T-helper 22 cell (primary cell): ENCODE measurements around the gene BRAP.
"Not testable (repeated sequence)": the region's sequence is repeated elsewhere in the genome, so short reads cannot be mapped to it uniquely, and the experiment has no call there.

Source experiments
- DNase-seq: peaks from one replicate; pipeline ENCODE4 v3.0.0-alpha.2; 2020; ENCODE audit warnings: low read depth

Gene BRAP

GRCh38 chr12:111673503-111673902 is 12.3 kb downstream of the BRAP start:
- DNase-seq, result no peak

DNA sequence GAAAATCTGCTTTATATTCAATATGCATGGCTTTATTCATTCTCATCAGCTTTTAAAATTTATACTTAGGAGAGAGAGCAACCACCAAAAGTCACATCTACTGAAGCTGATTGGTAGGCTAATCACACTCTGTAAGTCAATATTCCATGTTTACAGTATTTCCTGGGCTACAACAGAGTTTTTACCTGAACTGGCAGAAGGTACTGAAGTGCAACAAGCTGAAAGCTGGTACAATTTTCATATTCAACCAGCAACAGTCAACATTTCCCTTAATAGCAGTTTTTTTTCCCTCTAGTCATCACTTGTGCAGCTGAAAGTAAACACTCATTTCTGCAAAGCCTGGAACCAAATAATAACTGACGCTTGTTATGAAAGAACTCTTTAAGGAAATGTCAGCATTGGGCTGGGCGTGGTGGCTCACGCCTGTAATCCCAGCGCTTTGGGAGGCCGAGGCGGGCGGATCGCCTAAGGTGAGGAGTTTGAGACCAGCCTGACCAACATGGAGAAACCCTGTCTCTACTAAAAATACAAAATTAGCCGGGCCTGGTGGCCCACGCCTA is 12.9 kb downstream of the BRAP start:
- DNase-seq, result no peak

DNA sequence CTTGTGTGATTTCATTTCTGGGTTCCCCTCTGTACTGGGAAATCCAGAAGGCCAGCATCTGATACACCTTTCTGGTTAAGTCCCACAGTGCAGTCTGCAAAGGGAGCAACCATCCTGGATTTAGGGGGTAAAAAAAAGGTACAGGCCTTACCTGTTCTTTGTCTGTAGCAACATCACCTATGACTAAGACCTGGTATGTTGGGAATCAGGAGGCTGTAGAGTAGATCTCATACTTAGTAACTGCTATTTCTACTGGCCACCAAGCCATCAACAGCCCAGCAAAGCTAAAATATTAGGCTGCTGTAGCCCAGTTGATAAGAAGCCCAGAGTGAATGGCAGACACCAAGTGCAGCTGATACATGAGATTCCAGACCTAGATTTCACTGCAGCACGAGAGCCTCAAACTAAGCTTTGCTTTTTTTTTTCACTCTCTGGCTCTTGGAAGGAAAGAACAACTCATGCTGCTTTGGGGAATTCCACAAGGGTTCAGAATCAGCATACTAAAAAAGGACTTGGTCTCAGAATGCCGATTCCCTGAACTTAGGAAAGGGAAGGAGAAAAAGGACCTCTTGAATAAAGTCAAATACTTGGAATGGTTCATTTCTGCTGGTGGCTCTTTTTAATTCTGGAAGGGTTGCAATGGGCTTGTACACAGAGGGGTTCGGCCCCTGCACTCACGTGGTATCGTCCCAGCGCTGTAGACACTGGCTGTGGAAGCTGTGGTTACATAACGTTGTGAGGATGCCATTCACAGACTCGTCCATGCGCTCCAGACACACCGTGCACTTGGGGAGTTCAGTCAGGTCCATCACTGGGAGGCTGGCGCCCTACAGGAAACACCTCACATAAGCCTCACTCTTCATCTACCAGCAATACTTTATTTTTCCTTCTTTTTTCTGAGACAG is 20.5 kb downstream of the BRAP start:
- DNase-seq, result no peak

GRCh38 chr12:111664499-111664898 is 21.3 kb downstream of the BRAP start:
- DNase-seq, result no peak

- no peak for DNase-seq
Measured at GRCh38 chr12:111656016-111656415, 29.7 kb downstream of the BRAP start.

GRCh38 chr12:111655356-111655755 is 30.4 kb downstream of the BRAP start:
- no peak for DNase-seq

GRCh38 chr12:111653596-111653995 is 32.2 kb downstream of the BRAP start:
- DNase-seq, result no peak

DNA sequence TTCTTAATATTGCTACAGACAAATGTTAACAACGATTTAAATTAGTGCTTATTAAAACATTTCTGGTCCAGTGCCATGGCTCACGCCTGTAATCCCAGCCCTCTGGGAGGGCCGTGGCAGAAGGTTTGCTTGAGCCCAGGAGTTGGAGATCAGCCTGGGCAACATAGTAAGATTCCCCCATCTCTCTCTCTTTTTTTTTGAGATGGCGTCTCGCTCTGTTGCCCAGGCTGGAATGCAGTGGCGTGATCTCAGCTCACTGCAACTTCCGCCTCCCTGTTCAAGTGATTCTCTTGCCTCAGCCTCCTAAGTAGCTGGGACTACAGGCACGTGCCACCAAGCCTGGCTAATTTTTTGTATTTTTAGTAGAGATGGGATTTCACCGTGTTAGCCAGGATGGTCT is 33.2 kb downstream of the BRAP start:
- not testable (repeated sequence) for DNase-seq

DNA sequence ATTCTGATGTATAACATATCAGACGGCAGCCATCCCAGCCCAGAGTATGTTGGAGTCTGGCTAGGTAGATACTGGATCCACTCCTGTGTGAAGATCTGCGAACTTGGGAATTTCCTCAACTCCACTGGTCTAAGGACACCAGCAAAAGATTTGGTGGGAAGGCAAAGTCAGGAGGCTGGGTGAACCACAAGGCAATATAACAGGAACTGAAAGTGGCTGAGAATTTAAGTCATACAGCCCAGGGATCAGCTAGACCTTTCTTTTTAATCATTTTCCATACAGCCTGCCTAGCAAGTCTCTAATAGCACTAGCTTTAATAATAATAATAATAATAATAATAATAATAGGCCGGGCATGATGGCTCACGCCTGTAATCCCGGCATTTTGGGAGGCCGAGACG is 34.8 kb downstream of the BRAP start:
- no peak for DNase-seq

DNA sequence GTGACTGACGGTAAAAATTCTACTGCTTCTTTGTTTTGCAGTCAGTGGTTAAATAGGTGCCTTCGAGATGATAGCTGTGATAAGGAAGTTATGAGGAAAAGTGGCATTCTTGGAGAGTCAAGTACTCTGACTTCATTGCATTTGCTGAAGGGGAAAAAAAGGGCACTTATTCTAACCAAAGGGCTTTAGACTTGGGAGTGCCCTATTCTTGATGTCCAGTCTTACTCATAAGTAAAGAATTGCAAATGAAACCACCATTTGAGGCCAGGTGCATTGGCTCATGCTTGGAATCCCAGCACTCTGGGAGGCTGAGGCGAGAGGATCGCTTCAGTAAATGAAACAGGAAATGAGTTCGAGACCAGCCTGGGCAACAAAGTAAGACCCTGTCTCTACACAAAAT is 40.3 kb downstream of the BRAP start:
- DNase-seq, result no peak

- no peak for DNase-seq
Measured at GRCh38 chr12:111643427-111643826, 42.3 kb downstream of the BRAP start.

GRCh38 chr12:111642681-111643426 is 42.9 kb downstream of the BRAP start:
- DNase-seq, result no peak

- no peak for DNase-seq
Measured at GRCh38 chr12:111640506-111640905, 45.2 kb downstream of the BRAP start.

- no peak for DNase-seq
Measured at GRCh38 chr12:111638556-111638955, 47.2 kb downstream of the BRAP start.

DNA sequence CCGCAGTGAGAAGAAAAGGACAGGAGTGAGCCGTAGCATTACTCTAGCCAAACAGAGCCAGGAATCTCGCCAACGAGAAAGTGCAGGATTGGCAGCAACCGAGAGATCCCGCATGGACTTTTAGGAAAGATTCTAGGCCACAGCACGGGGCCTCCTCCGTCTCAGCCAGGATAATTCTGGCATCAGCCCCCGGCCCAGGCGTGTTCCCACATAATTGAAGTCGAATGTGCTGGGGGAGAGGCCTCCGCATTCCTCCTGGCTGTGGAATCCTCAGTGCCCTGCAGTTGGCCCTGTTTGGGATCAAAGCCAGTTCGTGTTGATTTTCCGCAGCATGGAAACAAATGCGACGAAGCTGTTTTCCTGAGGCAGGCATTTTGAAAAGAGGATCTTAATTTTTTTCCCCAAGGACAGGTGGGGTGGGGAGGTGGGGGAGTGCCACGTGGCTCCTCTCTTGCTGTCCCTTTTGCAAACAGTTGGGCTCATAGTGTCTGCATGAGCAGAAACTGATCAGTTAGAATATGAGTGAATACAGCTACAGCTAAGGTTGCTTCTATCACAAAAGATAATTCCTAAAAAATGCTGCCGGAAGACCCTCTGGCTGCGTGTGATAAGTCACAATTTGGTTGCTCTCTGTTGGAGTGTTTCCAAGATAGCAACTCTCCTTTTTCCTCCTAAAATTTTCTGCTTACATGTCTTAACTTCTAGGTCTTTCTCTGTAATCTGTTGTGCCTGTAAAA is 49.4 kb downstream of the BRAP start:
- DNase-seq, result no peak

DNA sequence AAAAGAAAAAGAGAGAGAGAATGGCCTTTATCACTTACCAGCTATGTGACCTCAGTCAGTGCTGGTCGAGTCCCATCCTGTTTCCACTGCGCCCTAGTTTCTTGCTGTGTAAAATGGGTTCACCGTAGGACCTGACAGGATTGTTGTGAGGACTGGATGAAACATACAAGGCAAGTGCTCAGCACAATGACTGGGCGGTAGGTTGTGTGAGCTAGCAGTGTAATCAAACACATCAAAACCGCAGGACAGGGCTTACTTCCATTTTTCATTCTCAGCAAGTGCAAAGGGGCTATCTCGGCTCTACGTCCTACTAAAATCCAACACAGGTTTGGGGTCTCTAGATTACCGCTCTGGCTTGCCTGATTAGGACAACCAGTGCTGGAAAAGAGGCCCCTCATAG is 50.2 kb downstream of the BRAP start:
- no peak for DNase-seq

GRCh38 chr12:111628505-111629260 is 57.1 kb downstream of the BRAP start:
- no peak for DNase-seq

GRCh38 chr12:111626230-111626629 is 59.5 kb downstream of the BRAP start:
- no peak for DNase-seq

DNA sequence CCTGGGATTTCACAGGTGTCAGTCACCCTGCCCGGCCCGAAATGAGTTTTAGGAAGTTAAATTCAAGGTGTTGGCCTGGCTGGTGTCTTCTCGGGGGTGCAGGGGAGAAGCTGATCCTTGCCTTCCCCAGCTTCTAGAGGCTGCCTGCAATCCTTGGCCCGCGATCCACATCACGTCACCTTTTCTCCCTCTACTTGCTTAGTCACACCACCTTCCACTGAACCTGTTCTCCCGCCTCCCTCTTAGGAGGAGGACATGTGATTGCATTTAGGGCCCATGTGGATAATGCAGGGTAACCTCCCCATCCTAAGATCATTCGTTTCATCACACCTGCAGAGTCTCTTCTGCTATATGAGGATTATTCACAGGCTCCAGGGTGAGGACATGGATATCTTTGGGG is 61.2 kb downstream of the BRAP start:
- DNase-seq, result no peak

- DNase-seq, result not testable (repeated sequence)
Measured at GRCh38 chr12:111617841-111618240, 67.9 kb downstream of the BRAP start.

GRCh38 chr12:111616177-111616623 is 69.6 kb downstream of the BRAP start:
- DNase-seq, result no peak
